Measurements from ENCODE around the gene PECR.
"Not testable (repeated sequence)": the region's sequence is repeated elsewhere in the genome, so short reads cannot be mapped to it uniquely, and the experiment has no call there.

PECR gene

DNA sequence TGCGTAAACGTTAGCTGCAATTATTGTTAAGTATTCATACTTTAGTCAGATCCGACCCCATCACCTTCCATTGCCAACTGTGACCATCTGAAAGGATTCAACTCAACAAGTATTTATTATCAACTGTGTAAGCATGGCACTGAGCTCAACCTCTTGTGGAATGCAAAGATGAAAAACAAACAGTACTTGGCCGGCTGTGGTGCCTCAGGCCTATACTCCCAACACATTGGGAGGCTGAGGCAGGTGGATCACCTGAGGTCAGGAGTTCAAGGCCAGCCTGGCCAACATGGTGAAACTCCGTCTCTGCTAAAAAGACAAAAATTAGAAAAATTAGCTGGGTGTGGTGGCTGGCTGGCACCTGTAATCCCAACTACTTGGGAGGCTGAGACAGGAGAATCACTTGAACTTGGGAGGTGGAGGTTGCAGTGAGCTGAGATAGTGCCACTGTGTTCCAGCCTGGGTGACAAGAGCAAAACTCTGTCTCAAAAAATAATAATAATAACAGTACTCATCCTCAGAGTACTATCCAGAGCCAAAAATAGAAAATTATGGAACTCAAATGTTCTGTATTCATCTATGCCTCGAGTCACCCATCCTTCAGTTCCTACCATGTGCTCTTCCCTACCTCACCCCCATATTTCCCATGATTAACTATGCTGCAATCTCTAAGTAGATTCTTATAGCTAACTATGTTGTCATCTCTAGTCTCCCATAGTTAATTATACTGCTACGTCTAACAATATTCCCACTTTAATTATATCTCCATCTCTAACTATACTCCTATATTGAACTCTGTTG is 59.6 kb downstream of the PECR start:
- DNase-seq: no peak

DNA sequence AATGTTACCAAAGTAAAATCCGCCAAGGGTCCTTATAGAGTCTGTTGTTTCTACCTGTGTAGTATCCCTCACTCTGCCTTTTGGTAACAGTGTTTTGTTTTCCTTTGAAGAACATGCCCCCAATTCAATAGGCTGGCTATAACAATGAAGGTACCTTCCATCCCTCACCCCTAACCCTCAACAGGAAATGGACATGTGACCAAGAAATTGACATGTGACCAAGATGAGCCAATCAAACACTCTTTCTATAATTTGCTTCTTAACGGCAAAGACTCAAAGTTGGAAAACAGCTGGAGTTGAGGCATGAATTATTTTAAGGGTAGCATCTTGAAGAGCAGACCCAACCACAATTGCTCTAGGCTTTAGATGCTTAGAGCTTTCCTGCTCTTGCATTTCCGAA is 62.9 kb downstream of the PECR start:
- DNase-seq: no peak

DNA sequence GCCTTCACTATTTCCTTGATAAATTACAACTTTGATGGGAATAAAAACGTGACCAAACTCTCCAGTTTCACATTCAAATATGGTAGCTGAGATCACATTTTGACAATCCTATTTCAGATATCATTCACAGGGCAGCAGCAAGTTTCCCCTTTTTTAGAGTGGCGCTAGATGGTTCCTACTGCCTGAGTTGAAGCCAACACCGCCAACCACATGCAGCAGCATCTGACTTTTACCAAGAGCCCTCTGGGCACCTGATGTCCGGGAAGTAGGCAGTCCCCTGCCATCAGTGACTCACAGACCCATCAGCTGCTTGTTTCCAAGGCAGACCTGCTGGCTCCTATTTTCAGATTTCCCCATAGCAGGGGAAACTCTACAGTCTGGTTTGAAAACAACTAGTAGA is 64.2 kb downstream of the PECR start:
- no peak for DNase-seq

DNA sequence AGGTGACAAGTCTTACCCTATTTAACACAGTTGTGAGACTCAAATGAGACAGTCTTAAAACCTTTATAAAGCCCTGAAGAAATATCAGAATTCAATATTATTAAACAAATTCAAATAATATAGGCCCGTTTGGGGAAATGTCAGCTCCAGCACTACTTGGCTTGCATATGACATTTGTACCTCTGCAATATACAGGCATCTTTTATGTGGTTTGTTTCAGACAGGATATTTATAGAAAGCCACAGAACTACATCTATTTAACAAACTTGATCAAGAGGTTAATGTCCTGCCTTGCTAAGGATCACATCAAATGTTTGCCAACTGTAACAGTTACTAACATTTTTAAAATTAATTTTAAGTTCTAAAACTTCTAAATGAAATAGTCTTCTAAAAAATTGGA is 65.0 kb downstream of the PECR start:
- DNase-seq: no peak

DNA sequence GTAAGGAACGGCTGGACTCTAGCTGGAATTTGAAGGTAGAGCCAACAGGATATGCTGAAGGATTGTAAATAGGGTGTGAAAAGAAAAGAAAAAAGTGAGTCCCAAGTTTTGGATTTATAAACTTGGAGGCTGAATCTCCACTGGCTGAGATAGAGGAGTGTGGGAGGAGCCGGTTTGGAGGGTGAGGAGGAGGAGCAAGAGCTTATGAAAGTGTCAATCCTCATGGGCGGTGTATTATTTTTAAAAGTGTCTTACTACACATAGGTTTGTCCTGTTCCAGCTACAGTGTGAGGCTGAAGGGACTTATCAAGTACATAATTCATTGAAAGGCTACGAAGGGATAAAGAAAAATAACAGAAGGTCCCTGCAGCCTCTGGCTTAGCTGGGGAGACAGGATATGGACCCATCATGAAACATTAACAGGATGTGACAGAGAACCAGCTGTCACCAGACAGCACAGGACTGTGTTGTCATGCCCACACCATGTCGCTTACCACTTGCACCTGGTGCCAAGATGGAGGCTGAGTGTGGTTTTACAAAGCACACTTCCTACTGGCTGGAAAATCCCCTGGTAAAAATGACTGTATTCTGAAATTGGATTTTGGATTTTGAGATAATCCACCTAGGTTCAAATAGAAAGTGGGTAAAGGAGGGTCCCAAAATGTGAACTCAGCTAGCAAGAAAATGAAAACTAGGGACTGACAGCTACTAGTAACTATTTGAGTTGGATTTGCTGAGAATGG is 65.7 kb downstream of the PECR start:
- no peak for DNase-seq

DNA sequence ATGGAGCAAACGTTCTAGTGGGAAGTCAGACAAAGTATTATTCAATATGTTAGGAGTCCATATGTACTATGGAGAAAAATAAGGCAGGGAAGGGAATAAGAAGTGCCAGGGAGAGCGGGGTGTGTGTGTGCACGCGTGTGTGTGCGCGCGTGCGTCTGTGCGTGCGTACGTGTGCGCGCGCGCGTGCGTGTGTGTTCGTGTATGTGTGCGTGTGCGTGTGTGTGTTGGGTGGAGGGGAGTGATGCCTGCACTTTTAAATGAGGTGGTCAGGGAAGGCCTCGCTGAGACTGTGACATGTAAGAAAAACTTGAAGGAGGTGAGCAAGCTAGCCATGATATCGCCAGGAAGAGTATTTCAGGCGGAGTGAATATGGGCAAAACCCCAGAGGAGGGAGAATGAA is 66.6 kb downstream of the PECR start:
- no peak for DNase-seq

DNA sequence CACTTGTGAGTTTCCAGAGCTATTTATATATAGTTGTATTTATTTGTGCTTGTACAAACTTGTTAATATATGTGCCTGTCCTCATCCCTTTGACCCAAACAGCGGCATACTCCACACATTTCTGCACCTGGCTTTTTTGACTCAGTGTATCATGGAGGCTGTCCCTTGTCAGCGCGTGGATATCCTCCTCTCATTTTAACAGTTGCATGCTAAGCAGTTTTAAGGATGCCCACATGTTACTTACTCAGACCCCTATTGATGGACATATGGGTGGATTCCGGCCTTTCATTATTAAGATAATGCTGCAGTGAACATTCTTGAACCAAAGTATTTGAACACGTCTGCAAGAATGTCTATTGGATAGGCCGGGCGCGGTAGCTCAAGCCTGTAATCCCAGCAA is 67.6 kb downstream of the PECR start:
- DNase-seq: no peak

DNA sequence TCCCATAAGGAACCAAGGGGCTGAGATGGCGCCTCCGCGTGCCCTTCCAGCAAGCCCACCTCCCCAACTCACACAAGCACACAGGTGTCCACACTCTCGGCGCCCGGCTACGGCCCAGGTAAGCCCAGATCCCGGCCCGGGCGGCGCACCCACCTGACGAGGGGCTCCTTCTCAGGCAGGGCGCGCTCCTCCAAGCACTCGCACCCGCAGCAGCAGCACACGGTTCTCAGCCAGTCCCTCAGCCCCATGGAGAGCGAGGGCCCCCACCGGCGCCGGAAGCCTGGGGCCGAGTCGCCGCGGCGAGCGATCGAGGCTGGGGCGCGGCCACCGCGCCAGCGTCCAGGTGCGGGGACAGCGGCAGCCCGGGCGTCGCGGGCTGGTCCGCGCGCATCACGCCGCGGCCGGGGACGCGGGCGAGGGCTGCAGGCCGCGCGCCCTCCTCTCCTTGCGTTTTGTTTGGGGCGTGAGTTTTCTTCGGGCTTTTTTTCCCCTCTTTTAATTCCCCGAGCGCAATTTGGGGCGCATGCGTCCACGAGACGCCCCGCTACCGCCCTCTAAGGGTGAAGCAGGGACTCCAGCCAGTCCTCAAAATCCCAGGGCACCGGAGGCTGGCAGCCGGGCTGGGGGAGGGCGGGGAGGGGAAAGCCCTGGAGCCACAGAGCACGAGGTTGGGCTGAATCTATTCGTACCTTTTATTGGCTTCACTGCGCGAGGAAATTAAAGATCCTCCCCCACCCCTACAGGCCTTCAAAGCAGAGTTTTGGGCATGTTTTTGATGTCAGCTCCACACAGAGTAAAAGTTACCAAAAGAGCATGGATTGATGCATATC is 68.3 kb downstream of the PECR start, which contains the start of gene MREG:
TSS of gene MREG (minus strand) at position 472 of the 830 bp plus-strand sequence. CDS start at position 248, 224 bp downstream.
- DNase-seq: peak; percentile 79

DNA sequence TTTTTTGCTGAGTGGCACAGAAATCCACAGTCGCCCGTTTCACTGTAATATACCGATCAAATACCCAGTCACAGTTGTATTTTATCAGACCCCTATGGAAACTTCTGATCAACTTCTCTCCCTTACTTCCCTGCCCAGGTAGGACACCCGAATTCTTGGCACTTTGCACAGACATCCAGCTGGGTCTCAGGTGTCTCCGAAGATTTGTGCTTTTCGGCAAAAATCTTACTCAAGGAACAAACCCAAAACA is 68.9 kb downstream of the PECR start:
- no peak for DNase-seq

DNA sequence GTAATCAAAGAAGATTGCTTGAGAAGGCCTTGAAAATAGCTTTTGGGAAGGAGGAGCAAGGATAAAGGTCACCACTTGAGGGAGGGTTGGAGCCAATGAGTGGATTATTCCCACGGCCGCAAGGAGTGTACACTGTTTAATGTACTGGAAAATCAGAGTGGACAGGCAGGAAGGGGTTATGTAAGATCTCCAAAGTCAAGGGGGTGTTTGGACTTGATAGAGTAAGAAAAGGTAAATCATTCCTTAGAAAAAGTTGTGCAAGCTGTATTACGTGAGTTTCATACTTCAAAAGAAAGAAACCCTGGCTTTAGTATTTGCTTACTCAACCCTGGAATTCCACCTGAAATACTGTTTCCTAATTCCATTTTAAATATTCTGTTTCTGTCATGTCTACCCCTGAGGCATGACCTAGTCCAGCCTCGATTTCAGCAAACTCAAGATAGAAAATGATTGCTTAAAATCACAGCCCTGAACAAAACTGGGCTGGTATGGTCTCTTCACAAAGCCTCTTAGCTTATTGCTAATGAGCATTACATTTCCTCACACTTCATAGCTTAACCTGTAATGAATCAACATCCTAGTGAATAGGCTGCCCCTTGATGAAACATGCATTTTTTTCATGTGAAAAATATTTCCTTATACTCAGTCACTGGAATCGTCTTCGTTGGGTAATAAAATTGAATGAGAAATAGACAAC is 69.3 kb downstream of the PECR start:
- no peak for DNase-seq

DNA sequence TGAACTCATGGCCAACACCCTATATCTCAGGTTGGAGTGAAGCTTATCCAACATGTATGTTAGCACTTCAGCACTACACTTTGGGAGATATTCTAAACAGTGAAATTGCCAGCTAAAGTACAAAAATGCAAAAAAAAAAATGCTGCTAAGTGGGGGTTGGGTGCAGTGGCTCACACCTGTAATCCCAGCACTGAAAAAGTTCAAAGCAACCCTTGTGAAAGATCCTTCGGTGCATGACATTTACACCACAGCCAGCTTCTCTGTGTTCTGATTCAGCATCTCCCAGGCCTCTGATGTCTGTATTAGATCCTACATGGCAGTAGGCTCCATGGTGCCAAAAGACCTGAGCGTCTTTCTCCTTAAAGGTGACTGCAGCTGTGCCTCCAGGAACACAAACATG is 72.4 kb downstream of the PECR start:
- DNase-seq: not testable (repeated sequence)

DNA sequence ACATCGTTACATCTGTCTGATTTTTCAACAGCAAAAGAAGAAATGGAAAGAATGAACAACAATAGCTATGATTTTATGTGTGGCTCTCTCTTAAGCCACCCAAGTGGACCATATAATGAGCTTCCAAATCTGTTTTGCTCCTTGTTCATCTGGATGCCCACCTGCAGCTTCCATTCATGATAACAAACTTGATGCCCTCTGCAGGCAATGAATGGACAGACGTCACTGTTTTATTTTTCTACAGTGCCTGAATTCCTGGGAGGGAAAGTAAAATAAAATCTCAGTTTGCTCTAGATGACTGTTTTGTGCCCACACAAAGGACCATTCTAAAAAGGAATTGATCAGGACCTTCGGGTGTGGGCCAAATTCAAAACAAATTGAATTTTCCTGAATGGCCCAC is 73.2 kb downstream of the PECR start:
- DNase-seq: no peak

DNA sequence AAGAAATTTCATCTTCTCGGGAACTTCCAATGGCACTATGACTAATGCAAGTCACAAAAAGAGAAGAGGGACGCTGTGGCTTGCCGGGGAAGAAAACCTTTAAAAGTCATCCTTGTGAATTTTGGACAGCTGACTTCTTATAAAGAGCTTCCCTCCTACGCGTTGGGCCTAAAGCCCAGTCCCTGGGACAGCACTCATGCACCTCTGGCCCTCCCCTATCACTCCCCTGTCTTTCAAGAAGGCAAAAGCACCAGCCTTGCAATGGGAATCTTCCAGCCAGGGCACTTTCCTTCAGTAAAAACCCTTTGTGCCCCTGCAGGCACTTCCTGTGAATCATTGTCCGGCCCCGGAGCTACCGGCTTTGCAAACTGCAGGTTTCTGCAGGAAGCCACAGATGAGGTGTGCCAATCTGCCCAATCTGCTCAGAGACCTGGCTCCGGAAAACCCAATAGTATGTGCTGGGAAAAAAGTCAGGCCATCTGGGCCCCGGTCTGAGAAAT is 75.4 kb downstream of the PECR start:
- no peak for DNase-seq

DNA sequence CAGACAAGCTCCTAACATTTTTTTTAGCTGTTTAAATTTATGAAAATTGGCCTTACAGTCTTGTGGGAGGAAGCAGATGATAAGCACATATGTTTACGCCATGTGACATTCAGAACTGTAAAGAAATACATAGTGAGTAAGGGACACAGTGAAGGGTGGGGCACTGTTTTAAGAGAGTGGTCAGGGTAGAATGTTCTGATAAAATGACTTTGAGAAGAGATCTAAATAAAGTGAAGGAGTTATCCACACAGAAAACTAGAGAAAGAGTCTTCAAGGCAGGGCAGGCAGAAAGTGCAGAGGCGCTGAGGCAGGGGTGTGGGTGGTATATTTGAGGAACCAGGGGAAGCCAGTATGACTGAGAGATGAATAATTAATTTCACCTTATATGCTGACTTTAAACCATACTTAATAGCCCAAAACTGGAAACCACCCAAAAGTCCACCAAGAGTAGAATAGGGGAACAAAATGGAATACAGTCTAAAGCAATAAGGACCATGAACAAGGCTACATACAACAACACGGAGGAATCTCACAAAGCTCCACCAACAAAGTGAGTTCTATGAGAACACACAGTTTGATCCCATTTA is 76.8 kb downstream of the PECR start:
- DNase-seq: no peak

DNA sequence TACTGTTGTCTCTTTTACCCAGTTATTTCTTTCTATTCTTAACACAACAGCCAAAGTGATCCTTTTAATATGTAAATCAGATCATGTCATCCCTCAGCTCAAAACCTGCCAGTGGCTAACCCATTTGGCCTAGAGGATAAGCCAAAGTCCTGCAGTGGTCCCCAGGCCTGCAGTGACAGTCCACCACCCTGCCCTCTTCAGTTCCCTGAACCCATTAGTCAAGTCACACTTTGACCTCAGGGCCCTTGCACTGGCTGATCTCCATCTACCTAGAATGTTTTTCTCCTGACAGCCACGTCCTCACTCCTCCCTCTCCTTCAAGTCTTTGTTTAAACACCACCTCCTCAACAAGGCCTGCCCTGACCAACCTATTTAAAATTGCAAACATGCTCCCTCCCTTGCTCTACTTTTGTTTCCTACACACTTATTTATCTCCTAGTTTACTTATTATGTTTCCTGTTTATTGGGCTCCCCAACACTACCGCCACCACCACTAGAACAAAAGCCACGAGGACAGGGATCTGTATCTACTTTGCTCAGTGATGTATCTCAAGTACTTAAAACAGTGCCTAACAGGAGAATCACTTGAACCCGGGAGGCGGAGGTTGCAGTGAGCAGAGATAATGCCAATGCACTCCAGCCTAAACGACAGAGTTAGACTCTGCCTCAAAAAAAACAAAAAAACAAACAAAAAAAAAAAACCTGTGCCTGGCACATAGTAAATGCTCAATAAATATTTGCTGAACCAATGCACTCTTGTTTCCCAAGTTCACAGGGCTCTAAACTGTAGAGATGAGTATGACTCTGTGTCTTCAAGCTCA is 77.5 kb downstream of the PECR start:
- DNase-seq: no peak

DNA sequence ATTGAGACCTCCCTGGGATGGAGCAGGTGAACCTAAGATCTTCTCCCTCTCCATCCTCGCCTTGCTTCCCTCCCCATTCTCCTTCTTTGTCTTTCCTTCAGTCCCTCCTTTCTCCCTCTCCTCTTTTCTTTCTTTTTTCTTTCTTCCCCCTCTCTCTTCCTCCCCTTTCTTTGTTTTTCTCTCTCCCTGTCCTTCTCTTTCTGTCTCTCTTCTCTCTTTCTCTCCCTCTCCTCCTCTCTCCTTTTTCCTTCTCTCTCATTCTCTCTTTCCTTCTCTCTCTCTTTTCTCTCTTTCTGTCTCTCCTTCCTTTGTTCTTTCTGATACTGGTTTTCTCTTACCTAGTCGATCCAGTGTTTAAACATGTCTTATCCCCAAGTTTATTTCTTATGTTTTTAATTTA is 78.9 kb downstream of the PECR start:
- no peak for DNase-seq

DNA sequence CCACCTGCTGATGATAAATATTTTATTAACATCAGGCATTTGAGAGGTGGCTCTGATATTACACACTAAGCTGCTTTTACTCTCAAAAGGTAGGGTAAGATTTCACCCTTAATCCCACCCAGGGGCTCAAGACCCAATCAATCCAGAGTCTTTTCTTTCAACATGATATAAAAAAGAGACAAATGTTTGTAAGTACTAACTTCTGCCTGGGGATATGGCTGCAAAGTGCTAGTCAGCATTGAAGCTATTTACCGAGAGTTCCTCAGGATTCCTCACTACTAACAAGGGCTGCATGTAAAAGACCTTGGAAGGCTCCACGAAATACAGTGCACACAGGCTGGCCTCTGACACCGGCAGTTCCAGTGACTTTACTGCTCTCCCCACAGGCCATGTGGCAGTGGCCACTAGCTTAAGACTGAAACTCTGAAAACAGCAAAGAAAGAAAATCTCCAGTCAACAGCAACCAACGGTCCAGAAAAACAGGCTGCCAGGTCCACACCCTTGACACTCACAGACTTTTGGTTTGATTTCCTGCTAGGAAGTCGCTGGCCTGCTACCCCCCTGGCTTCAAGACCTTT is 79.4 kb downstream of the PECR start:
- no peak for DNase-seq

DNA sequence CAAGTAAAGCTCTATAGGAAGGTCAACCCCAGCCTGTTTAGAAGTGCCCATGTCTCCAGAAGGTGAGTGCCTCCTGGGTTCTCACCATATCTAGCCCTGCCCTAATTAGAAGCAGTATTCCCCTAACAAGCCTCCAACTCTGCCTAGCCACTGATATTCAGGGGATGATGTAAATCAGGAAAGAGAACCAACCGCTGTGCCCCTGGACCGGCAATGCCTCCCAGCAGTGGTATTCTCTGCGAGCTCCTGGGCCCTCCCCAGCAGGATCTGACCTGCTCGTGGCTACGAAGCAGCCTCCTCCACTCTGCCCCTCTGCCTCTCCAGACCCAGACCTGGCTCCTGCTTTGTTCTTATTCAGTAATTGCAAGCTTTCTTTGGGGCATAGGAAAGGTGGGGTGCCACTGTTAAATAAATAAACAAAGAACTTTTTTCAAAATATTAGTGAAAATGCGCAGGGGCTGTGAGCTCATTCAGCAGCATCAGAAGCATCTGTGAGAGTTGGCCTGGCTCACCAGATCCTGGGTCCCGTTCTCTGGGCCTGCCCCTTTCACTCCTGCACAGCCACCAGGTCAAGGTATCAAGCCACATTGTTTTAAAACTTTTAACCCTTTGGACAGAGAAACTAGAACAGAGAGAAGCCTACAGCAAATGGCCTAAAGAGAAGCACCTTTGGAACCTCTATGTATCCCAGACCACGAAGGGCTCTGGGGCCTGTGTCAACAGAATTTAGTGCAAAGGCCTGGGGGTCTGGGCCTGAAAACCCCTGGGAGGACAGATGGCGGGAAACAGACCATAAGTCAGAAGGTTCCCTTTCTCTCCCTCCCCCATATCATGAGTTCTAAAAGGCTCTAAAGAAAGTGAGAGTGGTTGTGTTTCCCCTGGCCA is 80.2 kb downstream of the PECR start:
- no peak for DNase-seq

DNA sequence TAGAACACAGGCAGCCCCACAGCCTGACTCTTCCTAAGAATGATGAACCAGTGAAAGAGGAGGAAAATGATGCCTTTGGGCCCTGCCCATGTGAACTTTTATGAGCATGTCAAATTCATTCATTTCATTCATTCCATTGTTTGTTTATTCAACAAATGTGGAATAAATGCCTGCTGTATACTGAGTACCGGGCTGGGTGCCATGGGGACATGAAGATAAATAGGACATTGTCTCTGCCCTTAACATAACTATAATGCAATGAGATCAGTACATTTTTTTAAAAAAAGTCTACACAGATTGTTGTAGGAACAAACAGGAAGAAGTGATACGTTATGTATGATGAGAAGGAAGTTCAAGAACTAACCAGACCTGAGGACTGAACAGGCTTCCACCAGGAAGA is 83.0 kb downstream of the PECR start:
- no peak for DNase-seq

DNA sequence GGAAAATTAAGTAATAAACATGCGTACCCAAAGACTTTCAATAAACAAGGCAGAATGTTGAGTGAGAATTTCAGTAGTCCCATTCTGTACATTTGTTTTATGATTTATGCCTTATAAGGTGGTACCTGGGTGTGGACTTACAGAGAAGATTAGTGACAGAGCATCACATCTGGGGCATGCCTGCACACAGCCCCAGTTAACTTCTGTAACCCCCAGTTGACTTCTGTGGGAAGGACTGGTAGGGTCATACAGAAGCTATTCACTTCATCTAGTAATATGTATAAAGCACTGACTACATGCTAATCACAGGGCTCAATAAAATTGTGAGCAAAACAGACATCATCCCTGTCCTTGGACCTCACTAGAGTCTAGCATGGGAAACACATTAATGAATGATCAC is 84.4 kb downstream of the PECR start:
- DNase-seq: no peak

Data from effector CD8-positive, alpha-beta T cell (primary cell).